Osteoblast (primary cell): Measurements from ENCODE around the gene MYB. TPM values are rescaled to one million over a fixed set of nuclear protein-coding genes. Genes with fewer than 3 reads are reported as not detected.

Experiments
- DNase-seq: peaks from one replicate; pipeline ENCODE4 v3.0.0; 2011; ENCODE audit warnings: low spot score, mixed read lengths; ENCODE audit not compliant: insufficient read length; ENCODE audit errors: missing footprints
- H2AFZ ChIP-seq: 2 replicates; pipeline ENCODE4 v1.6.0; 2011; ENCODE audit warnings: mild to moderate bottlenecking, low read length
- H3K27ac ChIP-seq: 2 replicates; pipeline ENCODE4 v1.5.1; 2011; ENCODE audit warnings: mild to moderate bottlenecking, low read depth, low read length, moderate library complexity
- H3K27me3 ChIP-seq: 2 replicates; pipeline ENCODE4 v1.6.0; 2012; ENCODE audit warnings: mild to moderate bottlenecking, control low read depth, inconsistent platforms, low read length, moderate library complexity; ENCODE audit not compliant: insufficient read depth
- H3K36me3 ChIP-seq: 2 replicates; pipeline ENCODE4 v1.5.1; 2011; ENCODE audit warnings: mild to moderate bottlenecking, low read length, control low read depth, moderate library complexity; ENCODE audit not compliant: insufficient read depth
- H3K4me1 ChIP-seq: 2 replicates; pipeline ENCODE4 v1.5.1; 2011; ENCODE audit warnings: mild to moderate bottlenecking, low read length, control low read depth, moderate library complexity; ENCODE audit not compliant: insufficient read depth
- H3K4me2 ChIP-seq: 2 replicates; pipeline ENCODE4 v1.6.0; 2011; ENCODE audit warnings: mild to moderate bottlenecking, low read length; ENCODE audit not compliant: insufficient read depth
- H3K4me3 ChIP-seq: fragments of 200-600 bp; sonication (generic); 3 replicates; pipeline ENCODE4 v1.5.1; 2012; ENCODE audit warnings: mild to moderate bottlenecking, low read length, inconsistent platforms; ENCODE audit not compliant: insufficient read depth
- H3K79me2 ChIP-seq: 2 replicates; pipeline ENCODE4 v1.6.0; 2012; ENCODE audit warnings: mild to moderate bottlenecking, low read length, control low read depth, inconsistent platforms; ENCODE audit not compliant: insufficient read depth
- H3K9me3 ChIP-seq: 2 replicates; pipeline ENCODE4 v1.5.1; 2011; ENCODE audit warnings: low read depth, low read length, control low read depth
- H4K20me1 ChIP-seq: 2 replicates; pipeline ENCODE4 v1.6.0; 2012; ENCODE audit warnings: mild to moderate bottlenecking, low read length, control low read depth; ENCODE audit not compliant: insufficient read depth
- total RNA-seq: library from RNA; depleted of rRNA; stranded (reverse); fragments of >200 nt; gene quantifications from 2 replicates; pipeline ENCODE4 v1.2.3, GENCODE V29; 2012
- TF ChIP-seq, protein P1 (sequence below): IDR thresholded peaks from 2 replicates; pipeline ENCODE4 v1.5.1; 2011; ENCODE audit warnings: mild to moderate bottlenecking, low read depth, low read length, moderate library complexity; ENCODE audit errors: extremely low read depth

Gene MYB
- total RNA-seq, 1 donor, result 0.36 TPM

- H3K4me2 ChIP-seq, result no peak overlapping the region
- no peak overlapping the region for H3K4me3 ChIP-seq
- H3K36me3 ChIP-seq, result no peaks in the 10 kb centered on the region
- no peaks in the 10 kb centered on the region for H3K79me2 ChIP-seq
- no peak overlapping the region for H3K27ac ChIP-seq
- H3K27me3 ChIP-seq, result no peaks in the 10 kb centered on the region
- DNase-seq, result no peak
- TF ChIP-seq, protein P1, sequence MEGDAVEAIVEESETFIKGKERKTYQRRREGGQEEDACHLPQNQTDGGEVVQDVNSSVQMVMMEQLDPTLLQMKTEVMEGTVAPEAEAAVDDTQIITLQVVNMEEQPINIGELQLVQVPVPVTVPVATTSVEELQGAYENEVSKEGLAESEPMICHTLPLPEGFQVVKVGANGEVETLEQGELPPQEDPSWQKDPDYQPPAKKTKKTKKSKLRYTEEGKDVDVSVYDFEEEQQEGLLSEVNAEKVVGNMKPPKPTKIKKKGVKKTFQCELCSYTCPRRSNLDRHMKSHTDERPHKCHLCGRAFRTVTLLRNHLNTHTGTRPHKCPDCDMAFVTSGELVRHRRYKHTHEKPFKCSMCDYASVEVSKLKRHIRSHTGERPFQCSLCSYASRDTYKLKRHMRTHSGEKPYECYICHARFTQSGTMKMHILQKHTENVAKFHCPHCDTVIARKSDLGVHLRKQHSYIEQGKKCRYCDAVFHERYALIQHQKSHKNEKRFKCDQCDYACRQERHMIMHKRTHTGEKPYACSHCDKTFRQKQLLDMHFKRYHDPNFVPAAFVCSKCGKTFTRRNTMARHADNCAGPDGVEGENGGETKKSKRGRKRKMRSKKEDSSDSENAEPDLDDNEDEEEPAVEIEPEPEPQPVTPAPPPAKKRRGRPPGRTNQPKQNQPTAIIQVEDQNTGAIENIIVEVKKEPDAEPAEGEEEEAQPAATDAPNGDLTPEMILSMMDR, result no peak
- no peaks in the 10 kb centered on the region for H3K4me1 ChIP-seq
- no peaks in the 10 kb centered on the region for H4K20me1 ChIP-seq
- no peaks in the 10 kb centered on the region for H3K9me3 ChIP-seq
- no peak overlapping the region for H2AFZ ChIP-seq
Measured at GRCh38 chr6:135261872-135262725, 81.0 kb downstream of the MYB start.

DNA sequence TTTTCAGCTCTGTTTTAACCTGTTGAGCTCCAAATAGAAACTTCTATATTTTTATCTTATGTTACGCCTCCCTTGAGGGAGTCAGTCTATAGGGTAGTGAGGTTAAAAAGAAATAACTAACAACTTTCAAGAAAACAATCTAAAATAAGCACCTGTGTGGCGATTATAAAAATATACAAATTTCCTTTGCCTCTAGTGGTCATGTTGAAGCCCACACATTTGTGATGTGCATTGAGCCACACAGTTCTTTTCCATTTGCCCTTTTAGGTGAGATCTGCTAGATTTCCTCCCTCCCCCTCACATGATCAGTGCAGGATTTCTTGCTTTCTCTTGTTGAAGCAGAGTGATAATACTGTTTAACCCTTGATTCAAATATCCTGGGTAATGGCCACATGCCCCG lies 84.2 kb downstream of the MYB start:
- TF ChIP-seq, protein P1, result no peak
- Histone ChIP-seq H3K4me1 (no peaks in the 10 kb centered on the region), H3K79me2 (no peaks in the 10 kb centered on the region), H3K36me3 (no peaks in the 10 kb centered on the region), H3K27me3 (no peaks in the 10 kb centered on the region), H2AFZ (no peak overlapping the region), H4K20me1 (no peaks in the 10 kb centered on the region), H3K27ac (no peak overlapping the region), H3K4me3 (no peak overlapping the region), H3K4me2 (no peak overlapping the region), H3K9me3 (no peaks in the 10 kb centered on the region)
- DNase-seq, result no peak

DNA sequence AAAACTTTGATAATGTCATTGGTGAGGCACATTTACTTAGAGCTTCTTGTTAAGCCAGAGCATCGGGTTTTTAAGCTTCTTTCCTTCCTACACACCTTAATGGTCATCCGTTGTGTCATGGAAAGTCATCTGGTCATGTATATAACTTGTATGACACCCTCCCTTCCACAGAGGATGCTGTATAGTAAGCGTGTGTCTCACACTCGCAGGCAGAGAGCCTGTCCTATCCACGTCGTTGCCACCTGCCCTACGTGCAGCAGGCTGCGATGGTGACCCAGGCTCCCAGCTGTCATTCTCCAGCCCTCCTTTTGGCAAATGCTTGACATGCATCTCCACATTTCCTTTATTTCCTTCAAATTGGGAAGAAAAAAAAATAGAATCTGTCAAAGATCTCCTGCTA lies 85.6 kb downstream of the MYB start:
- TF ChIP-seq, protein P1, result no peak
- Histone ChIP-seq H3K4me3 (no peak overlapping the region), H3K27me3 (no peaks in the 10 kb centered on the region), H3K4me2 (no peak overlapping the region), H4K20me1 (no peaks in the 10 kb centered on the region), H3K4me1 (no peaks in the 10 kb centered on the region), H3K79me2 (no peaks in the 10 kb centered on the region), H3K9me3 (no peaks in the 10 kb centered on the region), H3K36me3 (no peaks in the 10 kb centered on the region), H2AFZ (no peak overlapping the region), H3K27ac (no peak overlapping the region)
- DNase-seq, result no peak

DNA sequence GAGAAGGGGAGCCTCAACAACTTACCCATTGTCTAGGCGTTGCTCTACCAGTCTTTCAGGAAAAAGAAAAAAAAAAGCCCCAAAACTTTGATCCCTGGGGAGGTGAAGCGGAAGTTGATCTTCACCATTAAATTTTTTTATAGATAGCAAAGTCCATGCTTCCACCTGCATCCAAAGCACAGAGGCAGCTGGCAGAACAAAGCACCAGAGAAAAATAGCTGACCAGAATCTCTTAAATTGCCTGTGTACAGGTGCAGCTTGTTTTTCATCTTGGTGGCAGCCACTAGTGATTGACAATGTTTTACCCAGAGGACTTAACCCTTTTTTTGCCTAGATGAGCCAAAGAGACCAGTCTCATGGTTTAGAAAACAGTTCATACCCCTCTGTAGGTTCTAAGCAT lies 86.0 kb downstream of the MYB start:
- no peaks in the 10 kb centered on the region for H3K79me2 ChIP-seq
- H3K4me1 ChIP-seq, result no peaks in the 10 kb centered on the region
- DNase-seq, result no peak
- H3K36me3 ChIP-seq, result no peaks in the 10 kb centered on the region
- no peaks in the 10 kb centered on the region for H4K20me1 ChIP-seq
- no peak overlapping the region for H3K4me2 ChIP-seq
- TF ChIP-seq, protein P1, result no peak
- H3K9me3 ChIP-seq, result no peaks in the 10 kb centered on the region
- no peak overlapping the region for H3K27ac ChIP-seq
- no peak overlapping the region for H2AFZ ChIP-seq
- no peak overlapping the region for H3K4me3 ChIP-seq
- H3K27me3 ChIP-seq, result no peaks in the 10 kb centered on the region
